OCI-LY7 (cell line): ENCODE measurements around the gene TUB. TPM values are rescaled to one million over a fixed set of nuclear protein-coding genes. Genes with fewer than 3 reads are reported as not detected.

Experiments used
- BruUV-seq: library from RNA; stranded (reverse); fragments of 400-500 nt; replicated peaks from 2 replicates; lab custom pipeline; 2021; lab: Mats Ljungman, UMichigan
- CTCF ChIA-PET: fragments of 300-600 bp; sonication (Branson Sonifier 250); formaldehyde crosslinking; loops from one replicate; lab custom pipeline; 2022; ENCODE audit warnings: antibody characterized with exemption; ENCODE audit not compliant: unreplicated experiment; lab: Charles Lee
- POLR2A ChIA-PET: fragments of 300-600 bp; sonication (Branson Sonifier 250); formaldehyde crosslinking; loops from one replicate; lab custom pipeline; 2022; ENCODE audit warnings: antibody characterized with exemption; lab: Charles Lee
- DNase-seq: peaks from one replicate; pipeline ENCODE4 v3.0.0-alpha.2; 2015; ENCODE audit warnings: low spot score
- H2AFZ ChIP-seq: fragments of 200-600 bp; sonication (generic), shearing (Covaris generic); 2 replicates; pipeline ENCODE4 v1.6.1; 2014; ENCODE audit warnings: mild to moderate bottlenecking, antibody characterized with exemption, low read length, moderate library complexity
- H3K27ac ChIP-seq: fragments of 200-600 bp; sonication (generic); 2 replicates; pipeline ENCODE4 v1.5.1; 2014; ENCODE audit warnings: mixed run types, low read depth, mild to moderate bottlenecking, moderate library complexity, low read length, inconsistent platforms; ENCODE audit not compliant: poor library complexity, severe bottlenecking
- H3K36me3 ChIP-seq: fragments of 200-600 bp; sonication (generic); 2 replicates; pipeline ENCODE4 v1.6.1; 2014; ENCODE audit warnings: mild to moderate bottlenecking, antibody characterized with exemption, low read length, moderate library complexity, mixed read lengths; ENCODE audit not compliant: insufficient read depth
- H3K4me1 ChIP-seq: fragments of 200-600 bp; sonication (generic); 2 replicates; pipeline ENCODE4 v1.5.1; 2014; ENCODE audit warnings: mild to moderate bottlenecking, low read length; ENCODE audit not compliant: insufficient read depth, poor library complexity, severe bottlenecking
- H3K4me2 ChIP-seq: fragments of 200-600 bp; sonication (generic); 2 replicates; pipeline ENCODE4 v1.6.1; 2014; ENCODE audit warnings: mild to moderate bottlenecking, low read length
- H3K4me3 ChIP-seq: fragments of 200-600 bp; sonication (generic); 2 replicates; pipeline ENCODE4 v1.5.1; 2014; ENCODE audit warnings: mild to moderate bottlenecking, low read depth, low read length; ENCODE audit not compliant: poor library complexity, severe bottlenecking
- H3K79me2 ChIP-seq: fragments of 200-600 bp; sonication (generic); 2 replicates; pipeline ENCODE4 v1.6.1; 2016; ENCODE audit warnings: low read depth, mild to moderate bottlenecking, low read length, moderate library complexity, mixed read lengths; ENCODE audit not compliant: insufficient read depth
- H3K9me2 ChIP-seq: fragments of 200-600 bp; sonication (generic); 2 replicates; pipeline ENCODE4 v1.6.1; 2016; ENCODE audit warnings: mild to moderate bottlenecking, low read length, mixed read lengths; ENCODE audit not compliant: insufficient read depth
- H3K9me3 ChIP-seq: fragments of 200-600 bp; sonication (generic); 2 replicates; pipeline ENCODE4 v1.6.1; 2014; ENCODE audit warnings: mild to moderate bottlenecking, mixed run types, low read length, mixed read lengths
- H4K20me1 ChIP-seq: fragments of 200-600 bp; sonication (generic); 2 replicates; pipeline ENCODE4 v1.6.1; 2014; ENCODE audit warnings: mild to moderate bottlenecking, antibody characterized with exemption, low read length, moderate library complexity, mixed read lengths; ENCODE audit not compliant: insufficient read depth
- CTCF ChIP-seq: fragments of 200-600 bp; sonication (generic); conservative IDR thresholded peaks from 2 replicates; pipeline ENCODE4 v1.5.1; 2014; ENCODE audit warnings: mild to moderate bottlenecking, antibody characterized with exemption, low read length, moderate library complexity, mixed read lengths
- EZH2phosphoT487 ChIP-seq: fragments of 200-600 bp; sonication (generic); IDR thresholded peaks from 2 replicates; pipeline ENCODE4 v1.6.1; 2018; ENCODE audit warnings: low read depth, borderline replicate concordance, mild to moderate bottlenecking, mixed run types, antibody characterized with exemption, low read length, moderate library complexity, mixed read lengths
- intact Hi-C: fragments of 100-400 bp; cut with micrococcal nuclease; formaldehyde crosslinking; loops from one replicate; pipeline ENCODE4 v1.10.0; 2022; ENCODE audit not compliant: unreplicated experiment
- total RNA-seq, 2 experiments: library from RNA; depleted of rRNA in 1 of 2; stranded (reverse); fragments of >200 nt in 1 of 2; shearing (Covaris generic) in 1 of 2; gene quantifications; 2 replicates each; pipeline ENCODE4 v1.2.3, GENCODE V29; 2014 to 2022

TUB gene
- total RNA-seq, 2 experiments from 2014 or later = not detected

- H3K36me3 ChIP-seq = no peaks in the 10 kb centered on the region
- no peak for DNase-seq
- TF ChIP-seq CTCF (no peak), EZH2phosphoT487 (no peak)
- ChIA-PET CTCF (no interaction called here), POLR2A (interaction anchor here (0.6 kb wide), 1 partner anchor 15 kb away, joined by 3 read pairs; no protein-coding TSS in a partner anchor)
- H3K4me3 ChIP-seq = no peak overlapping the region
- no TSS peak for BruUV-seq
- no peaks in the 10 kb centered on the region for H3K9me2 ChIP-seq
- H3K27ac ChIP-seq = no peak overlapping the region
- intact Hi-C loops = no loop called here
- H3K4me1 ChIP-seq = no peaks in the 10 kb centered on the region
- H3K4me2 ChIP-seq = no peak overlapping the region
- H3K79me2 ChIP-seq = no peaks in the 10 kb centered on the region
- no peak overlapping the region for H2AFZ ChIP-seq
- no peaks in the 10 kb centered on the region for H4K20me1 ChIP-seq
- H3K9me3 ChIP-seq = no peaks in the 10 kb centered on the region
Observed at GRCh38 chr11:8085011-8085645, 4.1 kb downstream of the TUB start.

GRCh38 chr11:8086001-8086479, 5.0 kb downstream of the TUB start:
- H3K4me2 ChIP-seq = no peak overlapping the region
- no peaks in the 10 kb centered on the region for H3K9me3 ChIP-seq
- BruUV-seq = no TSS peak
- intact Hi-C loops = no loop called here
- no peaks in the 10 kb centered on the region for H3K36me3 ChIP-seq
- POLR2A ChIA-PET = interaction anchor here (0.6 kb wide), 2 partner anchors 16 to 631 kb away, joined by 3 read pairs; no protein-coding TSS in a partner anchor
- H3K27ac ChIP-seq = no peak overlapping the region
- TF ChIP-seq EZH2phosphoT487 (no peak), CTCF (no peak)
- CTCF ChIA-PET = no interaction called here
- no peak overlapping the region for H2AFZ ChIP-seq
- no peaks in the 10 kb centered on the region for H3K4me1 ChIP-seq
- H3K4me3 ChIP-seq = no peak overlapping the region
- H4K20me1 ChIP-seq = no peaks in the 10 kb centered on the region
- H3K79me2 ChIP-seq = no peaks in the 10 kb centered on the region
- DNase-seq = no peak
- no peaks in the 10 kb centered on the region for H3K9me2 ChIP-seq

GRCh38 chr11:8086571-8086970, 5.6 kb downstream of the TUB start:
- Histone ChIP-seq H3K36me3 (no peaks in the 10 kb centered on the region), H3K79me2 (no peaks in the 10 kb centered on the region), H4K20me1 (no peaks in the 10 kb centered on the region), H3K4me1 (no peaks in the 10 kb centered on the region), H3K9me2 (no peaks in the 10 kb centered on the region), H3K4me2 (no peak overlapping the region), H3K4me3 (no peak overlapping the region), H3K9me3 (no peaks in the 10 kb centered on the region), H3K27ac (no peak overlapping the region), H2AFZ (no peak overlapping the region)
- intact Hi-C loops = no loop called here
- ChIA-PET POLR2A (interaction anchor here (0.5 to 0.6 kb wide), 2 partner anchors 36 to 630 kb away, joined by 3 read pairs; no protein-coding TSS in a partner anchor), CTCF (no interaction called here)
- no TSS peak for BruUV-seq
- no peak for DNase-seq
- TF ChIP-seq CTCF = no peak
- no peak for TF ChIP-seq EZH2phosphoT487
